HG03064 (cell line): ENCODE data around the gene HPCAL1.

Experiments used
- ATAC-seq: cut with Tn5 transposase; IDR thresholded peaks from one replicate; pipeline ENCODE4 v1.9.1; 2021; ENCODE audit warnings: low read depth; ENCODE audit not compliant: unreplicated experiment

Gene HPCAL1

GRCh38 chr2:10320575-10320931 is 17.8 kb downstream of the HPCAL1 start:
- ATAC-seq, result no peak

GRCh38 chr2:10320933-10321332 is 18.2 kb downstream of the HPCAL1 start:
- no peak for ATAC-seq

GRCh38 chr2:10321622-10322021 is 18.9 kb downstream of the HPCAL1 start:
- no peak for ATAC-seq

DNA sequence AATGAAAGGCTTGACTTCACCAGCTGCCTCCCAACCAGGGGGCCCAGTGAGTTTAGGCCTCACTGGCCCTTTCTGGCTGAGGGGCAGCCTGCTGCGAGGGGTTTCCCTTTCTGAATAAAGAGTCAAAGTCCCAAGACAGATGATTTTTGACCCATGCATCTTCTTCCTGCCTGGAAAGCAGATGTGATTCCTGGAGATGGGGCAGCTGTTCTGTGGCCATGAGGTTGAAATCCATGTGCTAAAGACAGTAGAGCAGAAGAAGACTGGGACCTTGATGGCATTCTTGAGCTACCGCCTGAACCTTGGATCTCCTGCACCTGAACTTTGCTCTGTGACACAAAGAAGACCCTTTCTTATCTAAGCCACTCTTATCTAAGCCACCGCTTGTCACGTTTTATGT is 19.8 kb downstream of the HPCAL1 start:
- ATAC-seq, result no peak

DNA sequence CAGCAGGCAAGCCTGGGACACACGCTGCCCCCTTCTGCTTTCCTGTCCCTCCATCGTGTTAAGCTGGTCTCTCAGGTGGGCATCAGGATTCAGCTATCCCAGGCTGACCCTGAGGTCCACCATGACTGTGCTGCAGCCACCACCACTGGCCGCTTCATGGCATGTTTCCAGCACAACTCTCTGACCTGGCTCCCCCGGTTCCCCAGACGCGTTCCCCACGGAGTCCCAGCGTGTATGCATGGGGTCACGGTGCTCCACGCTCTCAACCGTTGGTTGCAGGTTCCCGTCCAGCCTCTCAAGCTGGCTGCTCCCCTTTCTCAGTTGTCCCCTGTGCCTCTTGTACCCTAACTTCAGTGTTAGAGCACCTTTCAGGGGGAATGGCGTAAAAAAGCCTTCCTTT is 20.3 kb downstream of the HPCAL1 start:
- no peak for ATAC-seq

DNA sequence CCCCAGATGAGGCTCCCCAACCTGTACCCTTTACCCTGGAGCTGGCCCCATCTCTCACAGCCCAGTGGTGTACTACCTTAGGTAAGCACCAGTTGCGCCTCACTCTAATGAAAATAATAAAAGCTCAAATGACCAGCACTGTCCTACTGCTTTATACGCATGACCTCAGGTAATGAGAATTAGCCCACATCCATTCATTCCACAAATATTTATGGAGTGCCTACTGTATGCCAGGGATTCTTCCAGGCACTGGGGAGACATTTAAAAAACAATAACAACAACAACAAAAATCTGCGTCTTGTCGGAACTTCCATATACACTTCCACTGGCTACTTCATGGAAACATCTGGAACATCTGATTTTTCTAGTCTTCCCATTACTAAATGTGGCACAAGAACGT is 20.8 kb downstream of the HPCAL1 start:
- no peak for ATAC-seq

DNA sequence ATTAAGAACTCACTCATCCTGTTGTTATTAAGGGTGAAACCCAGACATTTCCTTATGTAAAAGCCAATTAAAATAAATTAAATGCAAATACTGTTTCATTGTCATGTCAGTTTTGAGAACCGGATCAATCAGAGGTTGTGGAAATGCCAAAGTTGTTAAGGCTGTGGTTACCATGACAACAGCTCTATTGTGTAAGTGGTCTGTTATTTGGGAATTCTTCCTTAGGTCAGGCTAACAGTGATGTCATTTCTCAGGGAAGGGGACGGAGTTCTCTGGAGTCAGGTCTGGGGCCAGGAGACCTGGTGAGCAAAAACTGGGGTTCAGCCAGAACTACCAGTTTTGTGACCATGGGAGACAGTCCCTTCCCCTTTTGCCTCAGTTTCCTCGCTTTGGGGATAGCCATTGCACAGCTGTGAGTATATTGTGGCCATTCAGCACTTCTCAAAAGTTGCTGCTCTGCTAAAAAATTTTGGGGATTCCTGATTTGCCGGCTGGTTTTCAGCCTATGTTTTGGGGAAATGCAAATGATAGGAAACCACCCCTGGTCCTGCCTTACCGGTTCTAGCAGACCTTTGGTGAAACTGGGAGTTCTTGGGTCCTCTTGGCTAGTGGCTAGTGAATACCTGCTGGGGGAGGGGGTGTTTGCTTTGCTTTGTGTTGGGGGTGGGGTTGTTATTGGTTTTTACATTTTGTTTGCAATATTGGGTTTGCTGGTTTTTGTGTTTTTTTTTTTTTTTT is 21.6 kb downstream of the HPCAL1 start:
- no peak for ATAC-seq

DNA sequence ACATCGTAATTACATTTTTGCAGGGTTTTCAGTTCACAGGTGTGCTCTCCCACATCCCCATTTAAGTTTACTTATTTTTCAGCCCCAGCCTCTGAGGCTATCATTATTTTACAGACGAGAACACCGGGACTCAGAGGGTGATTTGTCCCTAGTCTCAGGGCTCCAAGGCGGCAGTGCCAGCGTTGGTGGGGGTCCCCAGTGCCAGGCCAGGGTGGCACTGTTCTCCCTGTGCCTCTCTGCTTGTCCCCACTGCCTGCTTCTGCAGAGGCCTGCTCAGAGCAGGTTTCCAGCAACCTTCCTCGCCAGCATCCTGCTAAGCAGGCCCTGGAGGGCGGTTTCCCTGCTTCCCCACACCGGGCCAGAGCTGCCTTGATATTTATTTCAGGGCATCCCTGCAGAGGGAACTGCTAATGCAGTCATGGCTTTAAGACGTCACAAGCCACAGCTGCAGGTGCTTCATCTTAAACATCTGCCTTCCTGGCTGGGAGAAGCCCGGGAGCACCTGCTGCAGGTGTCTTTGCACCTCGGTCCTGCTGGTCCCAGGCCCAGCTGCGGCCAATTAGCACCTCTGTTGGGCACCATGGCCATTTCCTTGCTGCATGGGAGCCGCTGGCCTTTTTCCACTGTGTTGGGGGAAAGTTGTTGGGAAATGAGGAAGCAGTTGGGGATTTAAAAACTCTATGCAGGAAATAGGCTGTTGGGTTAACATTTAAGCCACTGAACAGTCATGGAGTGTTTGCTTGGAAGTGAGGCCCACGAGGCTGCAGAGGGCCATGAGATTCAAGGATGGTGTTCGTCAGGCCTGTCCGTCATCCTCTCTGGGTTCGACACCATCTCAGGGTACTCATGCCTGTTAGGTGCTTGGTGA is 22.8 kb downstream of the HPCAL1 start:
- no peak for ATAC-seq

DNA sequence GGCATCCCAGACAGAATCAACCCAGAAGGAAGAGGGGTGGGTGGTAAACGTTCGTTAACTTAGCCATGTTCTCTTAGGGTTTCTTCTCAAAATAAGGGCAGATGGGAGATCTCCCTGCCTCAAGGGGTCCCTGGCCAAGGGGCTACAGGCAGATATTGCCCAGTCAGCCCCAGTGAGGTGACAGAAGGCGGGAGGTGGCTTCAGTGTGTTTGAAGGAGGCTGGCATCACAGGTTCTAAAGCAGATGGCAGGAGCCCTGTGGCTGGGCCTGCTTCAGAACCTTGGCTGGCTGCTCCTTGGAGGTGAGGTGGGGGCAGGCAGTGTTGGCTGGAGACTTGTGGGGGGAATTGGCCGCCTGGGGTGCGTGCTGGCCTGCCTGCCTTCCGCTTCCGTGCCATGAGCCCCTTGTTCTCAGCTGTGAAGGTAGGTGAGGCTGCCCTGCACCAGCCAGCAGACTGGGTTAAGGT is 23.5 kb downstream of the HPCAL1 start:
- no peak for ATAC-seq

DNA sequence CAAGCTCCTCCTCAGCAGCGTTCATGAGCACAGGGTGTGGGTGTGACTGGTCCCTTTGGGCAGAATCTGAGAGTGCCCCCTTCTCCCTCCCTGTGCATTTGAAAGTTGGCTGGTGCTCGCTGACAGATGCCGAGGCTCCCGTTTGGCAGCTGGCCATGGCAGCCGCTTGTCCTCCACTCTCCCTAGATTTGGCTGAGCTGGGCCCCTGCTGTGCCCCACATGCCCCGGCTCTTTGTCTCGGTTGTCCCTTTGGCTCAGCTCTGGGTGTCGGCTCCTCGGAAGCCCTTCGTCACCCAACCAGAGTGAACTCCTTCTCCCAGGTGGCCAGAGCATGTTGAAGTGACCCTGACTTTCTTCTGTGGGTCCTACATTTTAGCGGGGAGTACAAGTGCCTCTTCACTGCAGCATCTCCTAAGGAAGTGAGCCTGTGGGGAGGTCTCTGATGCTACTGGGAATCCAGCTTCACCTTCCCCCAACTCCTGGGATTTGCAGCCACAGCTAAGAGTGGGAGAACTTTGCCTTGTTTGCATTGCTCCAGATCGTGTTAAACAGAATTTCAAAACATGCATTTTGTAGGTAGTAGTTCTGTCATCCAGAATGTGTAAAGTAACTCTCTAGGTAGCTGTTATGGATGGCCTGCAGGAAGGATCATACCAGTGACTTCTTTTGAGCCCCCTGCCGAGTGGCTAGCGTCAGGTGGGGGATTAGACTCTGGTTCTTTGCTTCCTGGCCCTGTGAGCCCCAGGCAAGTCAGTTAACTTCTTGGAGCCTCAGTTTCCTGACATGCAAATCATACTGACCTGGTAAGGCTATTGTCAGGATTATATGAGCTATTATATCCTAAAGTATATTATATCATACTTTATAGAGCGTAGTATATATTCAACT is 24.2 kb downstream of the HPCAL1 start:
- ATAC-seq, result no peak

DNA sequence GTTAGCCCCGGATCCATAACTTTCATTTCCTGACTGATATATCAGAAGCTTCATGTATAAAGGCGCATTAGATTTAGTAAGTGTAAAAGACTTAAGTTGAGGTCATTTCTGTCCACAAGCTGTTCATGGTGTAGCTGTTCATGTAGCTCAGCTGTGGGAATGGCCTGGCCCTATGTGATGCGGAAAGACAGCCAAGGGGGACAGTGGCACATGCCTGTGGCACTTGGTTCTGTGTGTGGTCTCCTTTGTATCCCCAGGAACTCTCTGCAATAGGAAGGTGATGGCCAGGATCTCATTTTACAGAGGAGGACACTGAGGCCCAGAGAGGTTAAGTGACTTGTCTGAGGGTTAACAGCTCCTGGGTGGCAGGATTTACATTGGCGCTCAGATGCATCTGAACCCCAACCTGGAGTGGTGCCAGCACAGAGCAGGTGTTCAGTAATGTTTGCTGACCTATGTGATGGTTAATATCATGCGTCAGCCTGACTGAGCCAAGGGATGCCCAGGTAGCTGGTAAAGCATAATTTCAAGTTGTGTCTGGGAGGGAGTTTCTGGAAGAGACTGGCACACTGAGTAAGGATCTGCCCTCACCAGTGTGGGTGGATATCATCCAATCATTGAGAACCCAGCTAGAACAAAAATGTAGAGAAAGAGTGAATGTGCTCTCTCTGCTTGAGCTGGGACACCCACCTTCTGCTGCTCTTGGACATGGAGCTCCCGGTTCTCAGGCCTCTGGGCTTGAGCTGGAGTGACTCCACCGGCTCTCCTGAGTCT is 25.4 kb downstream of the HPCAL1 start:
- no peak for ATAC-seq

DNA sequence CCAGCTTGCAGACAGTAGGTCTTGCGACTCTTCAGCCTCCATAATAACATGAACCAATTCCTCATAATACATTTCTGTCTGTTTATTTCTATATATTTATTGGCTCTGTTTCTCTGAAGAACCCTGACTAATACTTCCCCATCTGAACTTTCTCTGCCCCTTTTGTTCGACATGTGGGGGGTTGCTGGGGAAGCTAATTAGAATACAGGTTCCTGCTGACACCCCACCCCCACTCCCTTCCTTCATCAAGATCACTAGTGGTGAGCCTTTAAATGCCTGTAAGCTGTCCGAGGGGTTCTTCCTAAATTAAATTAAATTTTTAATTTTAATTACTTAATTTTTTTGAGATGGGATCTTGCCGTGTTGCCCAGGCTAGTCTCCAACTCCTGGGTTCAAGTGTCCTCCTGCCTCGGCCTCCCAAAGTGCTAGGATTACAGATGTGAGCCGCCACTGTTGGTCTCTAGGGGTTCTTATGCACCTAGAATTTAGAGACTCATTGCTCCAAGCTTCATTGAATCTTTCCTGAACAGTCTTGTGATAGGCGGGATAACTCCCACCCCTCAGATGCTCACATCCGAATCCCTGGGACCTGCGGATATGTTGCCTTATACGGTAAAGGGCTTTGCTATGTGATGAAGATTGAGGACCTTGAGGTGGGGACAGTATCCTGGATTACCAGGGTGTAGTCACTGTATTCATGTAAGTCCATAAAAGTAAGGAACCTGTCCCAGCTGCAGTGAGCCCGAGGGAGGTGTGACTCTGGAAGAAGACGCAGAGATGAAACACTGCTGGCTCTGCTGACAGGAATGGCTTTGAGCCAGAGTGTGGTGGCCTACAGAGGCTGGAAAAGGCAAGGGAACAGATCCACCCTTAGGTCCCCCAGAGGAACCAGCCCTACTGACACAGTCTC is 26.2 kb downstream of the HPCAL1 start:
- ATAC-seq, result no peak

- no peak for ATAC-seq
Measured at GRCh38 chr2:10329580-10329879, 26.8 kb downstream of the HPCAL1 start.

DNA sequence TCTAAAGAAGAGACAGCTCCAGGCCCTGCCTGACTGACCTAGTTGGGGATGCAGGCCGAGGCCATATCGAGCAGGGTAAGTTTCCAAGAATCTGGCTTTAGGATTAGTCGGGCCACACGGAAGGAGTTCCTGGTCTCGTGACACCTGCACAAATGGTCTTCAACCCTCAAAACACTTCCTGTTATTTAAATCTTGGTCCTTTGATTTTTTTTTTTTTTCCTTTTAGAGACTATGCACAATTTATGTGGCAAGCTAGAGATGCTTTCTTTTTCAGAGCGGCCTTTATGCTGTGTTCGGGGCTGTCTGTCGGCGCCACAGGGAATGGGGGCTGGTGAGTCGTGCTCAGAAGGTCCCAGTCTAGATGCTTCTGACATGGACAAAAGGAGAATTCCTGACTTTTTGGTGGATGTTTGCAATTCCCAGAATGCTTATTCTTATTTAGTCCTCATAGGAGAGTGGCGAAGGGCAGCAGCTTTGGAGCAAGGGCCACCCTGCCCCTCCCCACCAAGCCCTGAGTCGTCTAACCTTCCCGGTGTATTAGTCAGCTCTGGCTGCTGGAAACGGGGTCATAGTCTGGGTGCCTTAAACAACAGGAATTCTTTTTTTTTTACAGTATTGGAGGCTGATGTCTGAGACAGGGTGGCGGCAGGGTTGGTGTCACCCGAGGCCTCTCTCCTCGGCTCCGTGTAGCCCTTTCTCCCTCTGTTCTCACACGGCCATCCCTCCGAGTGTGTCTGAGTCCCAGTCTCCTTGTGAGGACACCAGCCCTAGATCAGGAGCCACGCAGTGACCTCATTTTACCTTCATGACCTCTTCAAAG is 27.4 kb downstream of the HPCAL1 start:
- no peak for ATAC-seq

- no peak for ATAC-seq
Measured at GRCh38 chr2:10330700-10331026, 28.0 kb downstream of the HPCAL1 start.

DNA sequence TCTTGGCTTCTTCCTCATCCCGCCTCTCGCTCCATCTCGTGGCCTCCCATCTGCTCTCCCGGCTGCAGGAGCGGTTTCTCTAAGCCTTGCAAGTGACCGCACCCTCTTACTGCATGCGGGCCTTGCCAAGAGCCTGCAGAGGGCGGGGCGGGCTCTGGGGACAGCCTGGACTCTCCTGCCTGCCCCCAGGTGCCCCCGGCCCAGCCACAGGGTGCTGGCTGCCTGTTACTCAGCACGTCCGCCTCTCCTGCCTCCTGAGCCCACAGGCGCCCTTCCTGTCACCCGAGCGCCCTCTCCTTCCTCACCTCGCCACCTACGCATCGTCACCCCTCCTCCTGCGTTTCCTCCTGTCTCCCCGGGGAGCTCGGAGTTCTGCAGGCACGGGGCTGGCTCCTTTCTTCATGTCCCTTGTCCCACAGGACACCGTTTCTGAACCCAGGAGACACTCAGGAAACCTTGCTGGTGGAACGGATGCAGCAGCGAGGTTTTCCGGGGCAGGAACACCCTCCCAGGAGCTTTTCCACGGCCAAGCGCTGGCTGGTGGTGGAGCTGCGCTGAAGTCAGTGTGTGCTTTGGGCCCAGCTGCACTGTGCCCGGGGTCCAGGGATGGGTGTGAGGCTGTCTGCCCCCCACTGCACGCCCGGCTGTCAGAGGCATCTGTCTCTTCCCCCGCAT is 28.5 kb downstream of the HPCAL1 start:
- ATAC-seq, result peak; percentile 66

- peak; percentile 71 for ATAC-seq
Measured at GRCh38 chr2:10331702-10332401, 29.1 kb downstream of the HPCAL1 start.
